C4-2B (cell line): ENCODE results near the gene VIT.

ENCODE experiments used
- ZFX ChIP-seq: fragments of 450-650 bp; IDR thresholded peaks from 2 replicates; pipeline ENCODE4 v1.6.1; 2017
- TF ChIP-seq, protein P1 (sequence below): fragments of 450-650 bp; conservative IDR thresholded peaks from 2 replicates; pipeline ENCODE4 v1.5.1; 2017; ENCODE audit warnings: mild to moderate bottlenecking

DNA sequence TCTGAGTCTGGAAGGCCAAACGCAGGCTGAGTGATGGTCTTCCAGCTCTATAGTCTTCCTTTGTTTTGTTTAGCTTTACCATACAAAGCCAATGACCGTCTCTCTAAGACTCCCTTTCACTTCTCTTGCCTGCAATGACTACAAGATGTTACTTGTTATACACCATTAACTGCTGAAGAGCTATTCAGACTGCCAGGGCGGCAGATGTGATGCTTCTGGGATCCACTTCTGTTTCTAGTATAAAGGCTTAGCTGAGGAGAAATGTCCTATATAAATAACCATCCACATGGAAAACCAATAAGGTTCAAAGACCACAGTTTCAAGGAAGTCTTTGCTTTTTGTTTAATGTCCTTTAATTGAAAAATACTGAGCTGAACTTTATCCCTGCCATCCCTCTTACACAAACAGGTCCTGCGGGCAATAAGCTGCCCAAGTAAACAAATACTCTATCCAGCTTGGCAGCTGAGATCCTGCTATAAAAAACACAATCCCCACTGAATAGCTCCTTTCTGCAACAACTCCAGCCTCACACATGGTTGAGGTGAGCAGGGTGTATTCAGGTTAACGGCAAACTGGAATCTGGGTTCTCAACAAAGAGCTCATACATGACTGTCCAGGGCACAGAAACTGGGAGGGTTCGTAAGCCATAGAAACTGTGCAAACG lies 124.6 kb downstream of the VIT start:
- TF ChIP-seq, protein P1, sequence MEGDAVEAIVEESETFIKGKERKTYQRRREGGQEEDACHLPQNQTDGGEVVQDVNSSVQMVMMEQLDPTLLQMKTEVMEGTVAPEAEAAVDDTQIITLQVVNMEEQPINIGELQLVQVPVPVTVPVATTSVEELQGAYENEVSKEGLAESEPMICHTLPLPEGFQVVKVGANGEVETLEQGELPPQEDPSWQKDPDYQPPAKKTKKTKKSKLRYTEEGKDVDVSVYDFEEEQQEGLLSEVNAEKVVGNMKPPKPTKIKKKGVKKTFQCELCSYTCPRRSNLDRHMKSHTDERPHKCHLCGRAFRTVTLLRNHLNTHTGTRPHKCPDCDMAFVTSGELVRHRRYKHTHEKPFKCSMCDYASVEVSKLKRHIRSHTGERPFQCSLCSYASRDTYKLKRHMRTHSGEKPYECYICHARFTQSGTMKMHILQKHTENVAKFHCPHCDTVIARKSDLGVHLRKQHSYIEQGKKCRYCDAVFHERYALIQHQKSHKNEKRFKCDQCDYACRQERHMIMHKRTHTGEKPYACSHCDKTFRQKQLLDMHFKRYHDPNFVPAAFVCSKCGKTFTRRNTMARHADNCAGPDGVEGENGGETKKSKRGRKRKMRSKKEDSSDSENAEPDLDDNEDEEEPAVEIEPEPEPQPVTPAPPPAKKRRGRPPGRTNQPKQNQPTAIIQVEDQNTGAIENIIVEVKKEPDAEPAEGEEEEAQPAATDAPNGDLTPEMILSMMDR: no peak
- no peak for TF ChIP-seq ZFX
